Skin of body (tissue), 2 donors: ENCODE measurements around the gene TYRO3. TPM values are rescaled to one million over a fixed set of nuclear protein-coding genes. Genes with fewer than 3 reads are reported as not detected.
"Not testable (repeated sequence)": the region's sequence is repeated elsewhere in the genome, so short reads cannot be mapped to it uniquely, and the experiment has no call there.

Experiments
- DNase-seq: peaks from one replicate; lab custom pipeline; 2025; lab: John Stamatoyannopoulos, UW
- total RNA-seq: library from RNA; depleted of rRNA; stranded (reverse); fragments of >200 nt; gene quantifications from one replicate; pipeline ENCODE4 v1.2.3, GENCODE V29; 2014

TYRO3 gene
- total RNA-seq, 1 donor from 2014 or later: 17.4 TPM

DNA sequence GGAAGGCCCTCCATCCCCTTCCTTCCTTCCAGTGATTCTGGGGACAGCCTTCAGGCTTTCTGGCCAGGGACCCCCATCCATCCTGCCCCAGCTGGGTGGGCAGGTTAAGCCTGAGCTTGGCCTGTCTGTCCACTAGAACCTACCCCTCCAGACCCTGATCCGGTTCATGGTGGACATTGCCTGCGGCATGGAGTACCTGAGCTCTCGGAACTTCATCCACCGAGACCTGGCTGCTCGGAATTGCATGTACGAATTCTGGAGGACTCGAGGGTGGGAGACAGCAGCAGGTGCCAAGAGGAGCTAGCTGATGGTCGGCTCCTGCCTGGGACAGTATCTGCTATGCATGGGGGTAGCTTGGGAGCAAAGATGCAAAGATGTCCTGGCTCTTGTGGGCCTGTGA, 13.9 kb downstream of the TYRO3 start:
- DNase-seq: no peak

- no peak for DNase-seq
Observed at GRCh38 chr15:41573396-41573795, 14.4 kb downstream of the TYRO3 start.

DNA sequence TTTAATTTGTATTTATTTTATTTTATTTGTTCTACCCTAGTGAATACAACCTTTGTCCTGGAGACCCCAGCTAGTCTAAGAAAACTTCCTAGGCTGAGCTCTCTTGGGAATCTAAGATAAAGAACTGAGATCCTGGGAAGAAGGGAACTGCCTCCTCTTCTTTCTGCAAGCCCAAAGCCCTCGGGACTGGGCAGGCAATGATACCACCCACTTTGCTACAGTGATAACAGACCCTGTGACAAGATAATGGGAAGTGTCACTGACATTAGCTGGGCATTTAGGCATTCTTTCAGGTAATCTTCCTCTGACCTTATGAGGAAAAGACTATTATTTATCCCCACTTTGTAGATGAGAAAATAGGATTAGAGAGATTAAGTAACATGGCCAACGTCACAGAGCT, 15.1 kb downstream of the TYRO3 start:
- no peak for DNase-seq

DNA sequence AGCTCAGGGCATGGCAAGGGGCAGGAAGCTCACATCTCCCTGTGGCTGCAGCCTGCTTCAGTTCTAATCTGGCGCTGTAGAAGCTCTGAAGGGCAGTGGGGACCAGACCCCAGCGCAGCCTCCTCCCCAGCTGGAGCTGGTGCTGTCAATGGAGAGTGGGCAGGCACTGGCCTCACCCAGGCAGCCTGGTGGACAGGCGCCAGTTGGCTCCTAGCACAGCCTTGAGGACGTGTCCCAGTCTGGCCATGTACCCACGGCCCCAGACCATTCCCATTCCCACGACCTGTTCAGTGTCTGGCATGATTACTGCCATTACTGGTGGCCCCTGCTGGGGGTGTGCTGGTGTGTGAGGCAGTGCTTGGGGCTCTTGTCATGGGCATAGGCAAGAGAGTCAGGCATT, 16.3 kb downstream of the TYRO3 start:
- DNase-seq: no peak

- DNase-seq: no peak
Observed at GRCh38 chr15:41577863-41578735, 19.1 kb downstream of the TYRO3 start.

DNA sequence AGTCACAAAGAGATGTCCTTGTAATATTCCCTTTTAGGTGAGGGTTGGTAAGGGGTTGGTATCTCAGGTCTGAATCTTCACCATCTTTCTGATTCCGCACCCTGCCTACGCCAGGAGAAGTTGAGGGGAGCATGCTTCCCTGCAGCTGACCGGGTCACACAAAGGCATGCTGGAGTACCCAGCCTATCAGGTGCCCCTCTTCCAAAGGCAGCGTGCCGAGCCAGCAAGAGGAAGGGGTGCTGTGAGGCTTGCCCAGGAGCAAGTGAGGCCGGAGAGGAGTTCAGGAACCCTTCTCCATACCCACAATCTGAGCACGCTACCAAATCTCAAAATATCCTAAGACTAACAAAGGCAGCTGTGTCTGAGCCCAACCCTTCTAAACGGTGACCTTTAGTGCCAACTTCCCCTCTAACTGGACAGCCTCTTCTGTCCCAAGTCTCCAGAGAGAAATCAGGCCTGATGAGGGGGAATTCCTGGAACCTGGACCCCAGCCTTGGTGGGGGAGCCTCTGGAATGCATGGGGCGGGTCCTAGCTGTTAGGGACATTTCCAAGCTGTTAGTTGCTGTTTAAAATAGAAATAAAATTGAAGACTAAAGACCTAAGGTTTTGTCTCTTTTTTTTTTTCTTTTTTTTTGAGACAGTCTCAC, 19.8 kb downstream of the TYRO3 start:
- DNase-seq: no peak

DNA sequence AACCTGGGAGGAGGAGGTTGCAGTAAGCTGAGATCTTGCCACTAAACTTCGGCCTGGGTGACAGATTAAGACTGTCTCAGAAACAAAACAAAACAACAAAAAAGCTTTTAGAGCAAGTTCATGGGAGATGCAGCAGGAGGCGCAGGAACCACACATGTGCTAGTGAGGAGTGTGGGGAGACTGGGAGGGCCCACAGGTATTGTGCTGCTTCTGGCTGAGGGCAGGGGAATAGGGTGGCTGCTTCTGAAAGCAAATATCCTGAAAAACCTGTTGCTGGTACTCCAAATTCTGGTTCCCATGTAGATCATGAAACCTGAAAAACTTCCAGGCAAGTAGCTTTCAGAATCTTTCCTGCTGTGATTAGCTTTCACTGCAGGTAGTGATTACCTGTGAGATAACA, 22.1 kb downstream of the TYRO3 start:
- no peak for DNase-seq

DNA sequence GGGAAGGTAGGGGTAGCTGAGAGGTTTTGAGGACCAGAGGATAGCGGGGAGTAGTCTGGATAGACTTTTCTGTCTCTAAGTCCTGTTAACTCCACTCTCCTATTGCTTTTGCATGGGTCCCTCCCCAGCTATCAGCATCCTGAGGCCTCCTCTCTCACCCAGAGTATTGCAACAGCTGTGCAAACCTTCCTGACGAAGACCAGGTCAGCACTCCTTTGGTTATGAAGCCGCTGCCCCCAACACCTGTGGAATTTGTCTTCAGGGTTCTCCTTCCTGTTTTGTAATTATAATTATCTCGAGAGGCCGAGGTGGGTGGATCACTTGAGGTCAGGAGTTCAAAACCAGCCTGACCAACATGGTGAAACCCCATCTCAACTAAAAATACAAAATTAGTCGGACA, 24.8 kb downstream of the TYRO3 start:
- no peak for DNase-seq

- DNase-seq: no peak
Observed at GRCh38 chr15:41584636-41585126, 25.7 kb downstream of the TYRO3 start.

DNA sequence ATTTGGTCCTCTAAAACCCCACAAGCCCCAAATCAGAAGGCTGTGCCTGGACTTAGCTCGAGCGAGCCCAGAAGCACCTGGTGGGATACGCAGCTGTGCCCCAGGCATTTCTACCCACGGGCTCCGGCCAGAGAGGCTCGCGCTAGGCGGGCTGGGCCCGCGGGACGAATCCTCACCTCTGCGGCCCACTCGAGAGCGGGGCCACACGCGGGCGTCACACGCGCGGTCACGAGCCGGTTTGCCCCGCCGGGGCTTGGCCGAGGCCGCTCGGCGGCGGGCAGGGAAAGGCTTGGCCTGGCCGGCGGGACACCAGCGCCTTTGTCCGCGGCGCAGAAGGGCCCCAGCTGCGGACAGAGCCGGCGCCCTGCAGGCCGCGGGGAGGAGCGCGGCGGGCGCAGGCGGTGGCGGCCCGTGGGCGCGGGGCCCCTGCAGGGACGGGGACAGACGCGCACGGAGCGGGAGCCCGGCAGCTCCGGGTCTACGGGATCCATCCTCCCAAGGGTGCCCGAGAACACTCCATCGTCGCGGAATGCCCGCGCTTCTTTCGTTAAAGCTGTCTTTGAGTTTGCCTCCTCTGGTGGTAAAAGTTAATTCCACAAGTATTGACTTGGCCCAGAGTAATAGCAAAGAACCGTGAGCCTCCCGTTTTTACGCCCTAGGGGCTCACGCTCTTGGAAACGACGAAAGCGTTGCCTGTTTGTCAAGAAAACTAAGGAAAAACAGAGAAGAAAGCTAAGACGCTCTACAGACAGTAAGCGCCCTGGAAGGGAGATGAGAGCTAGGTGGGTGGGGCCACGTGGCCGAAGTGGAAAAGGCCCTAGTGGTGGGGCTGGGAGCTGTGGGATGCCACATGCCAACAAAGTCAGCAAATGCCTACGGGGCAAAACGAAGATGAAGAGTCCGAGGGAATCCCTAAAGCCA, 26.4 kb downstream of the TYRO3 start:
- DNase-seq: peak; percentile 71

DNA sequence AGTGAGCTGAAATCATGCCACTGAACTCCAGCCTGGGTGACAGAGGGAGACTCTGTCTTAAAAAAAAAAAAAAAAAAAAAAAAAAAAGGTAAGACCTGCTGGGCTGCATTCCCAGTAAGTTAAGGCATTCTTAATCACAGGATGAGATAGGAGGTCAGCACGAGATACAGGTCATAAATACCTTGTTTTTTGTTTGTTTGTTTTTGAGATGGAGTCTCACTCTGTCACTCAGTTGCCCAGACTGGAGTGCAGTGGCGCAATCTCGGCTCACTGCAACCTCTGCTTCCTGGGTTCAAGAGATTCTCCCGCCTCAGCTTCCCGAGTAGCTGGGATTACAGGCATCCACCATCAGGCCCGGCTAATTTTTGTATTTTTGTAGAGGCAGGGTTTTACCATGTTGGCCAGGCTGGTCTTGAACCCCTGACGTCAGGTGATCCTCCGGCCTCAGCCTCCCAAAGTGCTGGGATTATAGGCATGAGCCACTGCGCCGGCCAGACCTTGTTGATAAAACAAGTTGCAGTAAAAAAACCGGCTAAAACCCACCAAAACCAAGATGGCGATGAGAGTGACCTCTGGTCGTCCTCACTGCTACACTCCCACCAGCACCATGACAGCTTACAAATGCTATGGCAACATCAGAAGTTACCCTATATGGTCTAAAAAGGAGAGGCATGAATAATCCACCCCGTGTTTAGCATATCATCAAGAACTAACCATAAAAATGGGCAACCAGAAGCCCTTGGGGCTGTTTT, 27.7 kb downstream of the TYRO3 start:
- DNase-seq: not testable (repeated sequence)

GRCh38 chr15:41589018-41589417, 30.0 kb downstream of the TYRO3 start:
- DNase-seq: not testable (repeated sequence)

- not testable (repeated sequence) for DNase-seq
Observed at GRCh38 chr15:41589571-41589970, 30.6 kb downstream of the TYRO3 start.

GRCh38 chr15:41591217-41591616, 32.2 kb downstream of the TYRO3 start:
- DNase-seq: not testable (repeated sequence)

GRCh38 chr15:41592718-41593117, 33.7 kb downstream of the TYRO3 start:
- not testable (repeated sequence) for DNase-seq

- DNase-seq: no peak
Observed at GRCh38 chr15:41594801-41595746, 36.1 kb downstream of the TYRO3 start.

- no peak for DNase-seq
Observed at GRCh38 chr15:41596972-41597371, 38.0 kb downstream of the TYRO3 start.

DNA sequence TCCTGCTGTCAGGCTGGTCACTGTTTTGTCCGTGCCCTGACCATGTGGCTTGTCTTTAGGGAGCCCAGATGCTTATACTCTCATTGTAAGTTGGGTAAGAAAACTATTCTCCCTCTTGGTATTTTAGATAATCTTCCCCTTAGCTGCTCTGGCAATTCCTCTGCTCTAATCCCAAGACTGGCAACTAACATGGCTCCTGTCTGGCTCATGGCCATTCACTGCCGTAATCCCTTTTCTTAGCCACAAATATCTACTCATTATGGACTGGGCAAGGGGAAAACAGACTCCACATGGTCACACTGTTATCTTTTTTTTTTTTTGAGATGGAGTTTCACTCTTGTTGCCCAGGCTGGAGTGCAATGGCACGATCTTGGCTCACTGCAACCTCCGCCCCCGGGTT, 38.8 kb downstream of the TYRO3 start:
- DNase-seq: no peak

GRCh38 chr15:41599061-41599460, 40.0 kb downstream of the TYRO3 start:
- DNase-seq: no peak
